ENCODE data around the gene RAD18.

GRCh38 chr3:8987226-8987625 is 24.0 kb upstream of the RAD18 start:
- no peak for TF ChIP-seq CTCF (conservative IDR thresholded peaks at IDR 0.05; ENCODE audit: low read depth, low read length)
- no peak for TF ChIP-seq EZH2phosphoT487 (IDR thresholded peaks at IDR 0.05; ENCODE audit: borderline replicate concordance, low read length)

Measured in PC-3 (cell line).